Measurements from ENCODE around the gene TGM1. TPM values are rescaled to one million over a fixed set of nuclear protein-coding genes. Genes with fewer than 3 reads are reported as not detected.
"Not testable (repeated sequence)": the region's sequence is repeated elsewhere in the genome, so short reads cannot be mapped to it uniquely, and the experiment has no call there.

Gene TGM1
- polyA plus RNA-seq, 3 donors: 2.5 to 4.6 (median 3.3) TPM

DNA sequence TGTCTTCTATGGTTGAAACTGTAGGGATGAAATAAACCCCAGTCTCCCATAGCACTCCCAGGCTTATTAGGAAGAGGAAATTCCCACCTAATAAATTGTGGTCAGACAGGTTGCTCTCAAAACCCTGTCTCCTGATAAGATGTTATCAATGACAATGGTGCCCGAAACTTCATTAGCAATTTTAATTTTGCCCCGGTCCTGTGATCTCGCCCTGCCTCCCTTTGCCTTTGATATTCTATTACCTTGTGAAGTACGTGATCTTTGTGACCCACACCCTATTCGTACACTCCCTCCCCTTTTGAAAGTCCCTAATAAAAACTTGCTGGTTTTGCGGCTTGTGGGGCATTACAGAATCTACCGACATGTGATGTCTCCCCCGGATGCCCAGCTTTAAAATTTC is 60.4 kb downstream of the TGM1 start:
- not testable (repeated sequence) for H3K27ac ChIP-seq (ENCODE audit: low read depth, low read length)
- 86 to 94% (median 90%) methylated on average over 8 of the region's 8 CpGs for WGBS, 3 donors

Other genes with a start within 250 kb of the TGM1 start
- under 1 TPM; 0.10 to 0.56 (median 0.52) TPM for gene CARMIL3, start 211.2 kb downstream of the TGM1 start, polyA plus RNA-seq
- gene CPNE6, start 191.6 kb downstream of the TGM1 start, polyA plus RNA-seq: under 1 TPM in 1 of 3 donors, not detected in 2; 0.01 TPM
- 10 to 100 TPM; 22.0 to 75.5 (median 29.5) TPM for gene PCK2, start 168.9 kb downstream of the TGM1 start, polyA plus RNA-seq
- 10 to 100 TPM; 27.7 to 65.1 (median 35.6) TPM for gene DCAF11, start 148.4 kb downstream of the TGM1 start, polyA plus RNA-seq
- 1 to 10 TPM; 1.5 to 1.7 (median 1.6) TPM for gene NRL, start 148.2 kb downstream of the TGM1 start, polyA plus RNA-seq
- gene FITM1, start 132.5 kb downstream of the TGM1 start, polyA plus RNA-seq: 1 to 10 TPM in 1 of 3 donors, under 1 TPM in 1, not detected in 1; 0.61 to 4.6 TPM
- 100 to 1,000 TPM in 2 of 3 donors, 10 to 100 TPM in 1; 98.0 to 228 (median 151) TPM for gene PSME1, start 127.0 kb downstream of the TGM1 start, polyA plus RNA-seq
- 10 to 100 TPM; 16.3 to 17.3 (median 17.2) TPM for gene EMC9, start 121.6 kb downstream of the TGM1 start, polyA plus RNA-seq
- gene PSME2, start 116.6 kb downstream of the TGM1 start, polyA plus RNA-seq: 100 to 1,000 TPM in 2 of 3 donors, 10 to 100 TPM in 1; 73.7 to 193 (median 107) TPM
- gene RNF31, start 115.7 kb downstream of the TGM1 start, polyA plus RNA-seq: 10 to 100 TPM; 36.9 to 49.6 (median 39.3) TPM
- 10 to 100 TPM; 36.3 to 79.1 (median 42.5) TPM for gene IRF9, start 101.9 kb downstream of the TGM1 start, polyA plus RNA-seq
- 10 to 100 TPM in 1 of 3 donors, 1 to 10 TPM in 2; 3.9 to 19.8 (median 9.4) TPM for gene REC8, start 91.1 kb downstream of the TGM1 start, polyA plus RNA-seq
- 10 to 100 TPM; 11.7 to 36.1 (median 26.7) TPM for gene IPO4, start 74.4 kb downstream of the TGM1 start, polyA plus RNA-seq
- 10 to 100 TPM; 13.6 to 44.0 (median 37.7) TPM for gene TM9SF1, start 67.7 kb downstream of the TGM1 start, polyA plus RNA-seq
- gene TSSK4, start 57.5 kb downstream of the TGM1 start, polyA plus RNA-seq: under 1 TPM in 2 of 3 donors, not detected in 1; 0.05 to 0.06 TPM
- gene CHMP4A, start 49.7 kb downstream of the TGM1 start, polyA plus RNA-seq: 100 to 1,000 TPM in 1 of 3 donors, 10 to 100 TPM in 2; 59.6 to 108 (median 85.4) TPM
- gene MDP1, start 47.1 kb downstream of the TGM1 start, polyA plus RNA-seq: 10 to 100 TPM; 17.7 to 47.6 (median 21.9) TPM
- 100 to 1,000 TPM in 2 of 3 donors, 10 to 100 TPM in 1; 82.9 to 296 (median 245) TPM for gene NEDD8, start 30.8 kb downstream of the TGM1 start, polyA plus RNA-seq
- gene GMPR2, start 30.2 kb downstream of the TGM1 start, polyA plus RNA-seq: 10 to 100 TPM; 37.3 to 52.7 (median 52.0) TPM
- 10 to 100 TPM; 35.3 to 58.9 (median 49.3) TPM for gene TINF2, start 20.6 kb downstream of the TGM1 start, polyA plus RNA-seq
- 10 to 100 TPM; 20.7 to 27.0 (median 23.0) TPM for gene RABGGTA, start 8.4 kb upstream of the TGM1 start, polyA plus RNA-seq
- 10 to 100 TPM; 11.3 to 26.4 (median 14.8) TPM for gene DHRS1, start 36.6 kb upstream of the TGM1 start, polyA plus RNA-seq
- 10 to 100 TPM in 2 of 3 donors, 1 to 10 TPM in 1; 6.8 to 11.6 (median 11.0) TPM for gene NOP9, start 36.7 kb upstream of the TGM1 start, polyA plus RNA-seq
- 10 to 100 TPM; 10.3 to 18.0 (median 10.6) TPM for gene CIDEB, start 44.8 kb upstream of the TGM1 start, polyA plus RNA-seq
- gene LTB4R2, start 47.0 kb upstream of the TGM1 start, polyA plus RNA-seq: 1 to 10 TPM in 2 of 3 donors, under 1 TPM in 1; 0.79 to 5.9 (median 2.6) TPM
- 10 to 100 TPM in 1 of 3 donors, 1 to 10 TPM in 2; 5.1 to 13.3 (median 6.2) TPM for gene LTB4R, start 48.3 kb upstream of the TGM1 start, polyA plus RNA-seq
- 100 to 1,000 TPM in 1 of 3 donors, 10 to 100 TPM in 1, 1 to 10 TPM in 1; 8.7 to 107 (median 56.4) TPM for gene ADCY4, start 71.9 kb upstream of the TGM1 start, polyA plus RNA-seq
- 10 to 100 TPM in 1 of 3 donors, 1 to 10 TPM in 2; 7.2 to 15.0 (median 8.4) TPM for gene RIPK3, start 76.8 kb upstream of the TGM1 start, polyA plus RNA-seq
- gene NFATC4, start 105.0 kb upstream of the TGM1 start, polyA plus RNA-seq: 100 to 1,000 TPM in 1 of 3 donors, 10 to 100 TPM in 2; 12.2 to 166 (median 39.6) TPM
- 1 to 10 TPM; 2.7 to 7.6 (median 3.8) TPM for gene NYNRIN, start 135.8 kb upstream of the TGM1 start, polyA plus RNA-seq
- 1 to 10 TPM in 2 of 3 donors, under 1 TPM in 1; 0.89 to 4.3 (median 3.0) TPM for gene CBLN3, start 166.5 kb upstream of the TGM1 start, polyA plus RNA-seq
- gene KHNYN, start 166.8 kb upstream of the TGM1 start, polyA plus RNA-seq: 10 to 100 TPM; 17.9 to 29.2 (median 24.5) TPM
- gene SDR39U1, start 179.6 kb upstream of the TGM1 start, polyA plus RNA-seq: 10 to 100 TPM; 41.0 to 59.4 (median 48.7) TPM
- 1 to 10 TPM in 1 of 3 donors, under 1 TPM in 2; 0.13 to 2.1 (median 0.90) TPM for gene CMA1, start 245.1 kb upstream of the TGM1 start, polyA plus RNA-seq

Data from adipose tissue (tissue), 3 donors.